NB4 (cell line): Measurements from ENCODE around the gene GNE.

Experiments
- DNase-seq: peaks from one replicate; pipeline ENCODE4 v3.0.0; 2010; ENCODE audit warnings: low read depth
- H3K4me3 ChIP-seq: one replicate; pipeline ENCODE4 v1.5.1; 2011; ENCODE audit warnings: mild to moderate bottlenecking, low read depth, low read length, moderate library complexity
- MYC ChIP-seq: IDR thresholded peaks from 2 replicates; pipeline ENCODE4 v1.6.1; 2011; ENCODE audit warnings: low read depth, low read length
- POLR2A ChIP-seq: IDR thresholded peaks from 2 replicates; pipeline ENCODE4 v1.6.1; 2011; ENCODE audit warnings: mild to moderate bottlenecking; ENCODE audit not compliant: insufficient read length; ENCODE audit errors: extremely low read depth
- TF ChIP-seq, protein P1 (sequence below): IDR thresholded peaks from 2 replicates; pipeline ENCODE4 v1.6.1; 2011; ENCODE audit warnings: low read depth, low read length
- TF ChIP-seq, protein P2 (sequence below): IDR thresholded peaks from one replicate; pipeline ENCODE4 v1.5.1; 2012; ENCODE audit warnings: low read depth, low read length

Gene GNE

DNA sequence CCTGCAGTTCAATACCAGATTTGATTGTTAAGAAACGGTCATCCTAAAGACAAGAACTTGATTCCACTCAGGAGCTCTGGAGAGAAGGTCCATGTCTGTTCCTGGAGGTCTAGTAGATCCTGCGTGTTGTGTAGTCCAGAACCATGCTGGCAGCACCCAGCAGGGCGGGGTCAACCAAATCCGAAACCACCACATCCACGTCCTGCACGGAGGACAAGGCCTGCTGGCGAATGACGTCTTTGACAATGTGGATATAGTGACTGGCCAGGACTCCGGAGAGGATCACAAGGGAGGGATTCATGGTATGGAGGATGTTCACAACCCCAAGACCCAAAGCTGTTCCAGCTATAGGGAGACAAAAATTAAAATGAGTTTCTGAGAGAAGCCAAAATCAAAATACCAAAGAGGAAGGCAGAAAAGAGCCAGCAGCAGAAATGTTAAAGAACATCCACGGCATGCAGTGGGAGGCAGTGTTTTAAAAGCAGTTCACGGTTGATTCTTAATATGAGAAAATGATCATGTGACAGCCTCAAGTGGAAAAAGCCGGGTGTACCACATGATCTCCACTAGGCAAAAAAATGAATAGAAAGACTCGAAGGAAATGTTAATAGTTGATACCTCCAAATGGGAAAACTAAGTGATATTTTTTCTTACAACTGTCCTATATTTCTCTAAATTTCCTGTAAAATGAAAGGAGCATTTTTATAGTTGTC, 40.8 kb downstream of the GNE start:
- no peak overlapping the region for H3K4me3 ChIP-seq
- no peak for DNase-seq
- no peak for TF ChIP-seq MYC

DNA sequence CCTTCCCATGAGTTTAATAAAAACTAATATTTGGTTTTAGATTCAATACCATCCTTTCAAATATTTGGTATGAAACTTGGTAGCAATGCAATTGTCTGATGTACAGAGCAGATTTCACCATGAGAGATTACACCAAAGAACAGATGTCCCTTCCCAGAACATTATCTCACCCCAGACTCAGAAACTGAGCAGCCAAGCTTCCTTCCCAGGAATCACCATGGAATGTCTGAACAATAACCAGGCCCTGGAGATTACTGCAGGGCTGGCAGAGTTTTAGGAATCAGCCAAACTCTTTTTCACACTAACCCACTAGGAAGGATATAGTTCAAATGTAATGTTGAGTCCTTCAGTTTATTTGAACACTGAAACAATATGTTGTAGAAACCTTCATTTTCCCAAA, 43.7 kb downstream of the GNE start:
- TF ChIP-seq MYC = no peak
- no peak for DNase-seq
- no peak overlapping the region for H3K4me3 ChIP-seq

DNA sequence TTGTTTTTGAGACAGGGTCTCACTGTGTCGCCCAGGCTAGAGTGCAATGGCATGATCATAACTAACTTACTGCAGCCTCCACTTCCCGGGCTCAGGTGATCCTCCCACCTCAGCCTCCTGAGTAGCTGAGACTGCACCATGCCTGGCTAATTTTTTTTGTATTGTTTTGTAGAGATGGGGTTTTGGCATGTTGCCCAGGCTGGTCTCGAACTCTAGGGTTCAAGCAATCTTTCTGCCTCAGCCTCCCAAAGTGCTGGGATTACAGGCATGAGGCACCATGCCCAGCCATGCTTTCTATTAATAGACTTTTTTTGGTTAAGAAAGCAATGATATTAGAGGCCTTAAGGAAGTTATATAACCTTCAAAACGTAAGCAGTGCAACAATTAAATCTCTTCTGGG, 44.3 kb downstream of the GNE start:
- TF ChIP-seq, protein P1, sequence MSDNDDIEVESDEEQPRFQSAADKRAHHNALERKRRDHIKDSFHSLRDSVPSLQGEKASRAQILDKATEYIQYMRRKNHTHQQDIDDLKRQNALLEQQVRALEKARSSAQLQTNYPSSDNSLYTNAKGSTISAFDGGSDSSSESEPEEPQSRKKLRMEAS = no peak
- no peak for TF ChIP-seq MYC
- TF ChIP-seq POLR2A = no peak
- no peak for DNase-seq

DNA sequence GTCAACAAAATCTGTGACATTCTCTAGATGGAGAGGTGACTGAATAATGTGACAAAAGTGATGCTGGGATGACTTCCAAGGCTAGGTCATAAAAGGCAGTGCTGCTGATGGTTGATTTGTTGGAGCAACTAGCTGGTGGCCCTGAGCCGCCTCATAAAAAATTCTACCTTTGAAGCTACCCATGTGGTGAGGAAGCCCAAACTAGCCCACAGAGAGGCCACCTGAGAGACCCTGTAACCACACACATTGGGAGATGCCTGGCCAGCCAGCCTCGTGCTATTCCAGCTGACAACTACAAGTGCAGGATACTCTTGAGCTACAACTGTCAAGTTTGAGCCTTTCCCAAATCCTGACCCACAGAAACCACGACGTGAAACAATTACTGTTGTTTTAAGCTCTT, 44.9 kb downstream of the GNE start:
- TF ChIP-seq, protein P2, sequence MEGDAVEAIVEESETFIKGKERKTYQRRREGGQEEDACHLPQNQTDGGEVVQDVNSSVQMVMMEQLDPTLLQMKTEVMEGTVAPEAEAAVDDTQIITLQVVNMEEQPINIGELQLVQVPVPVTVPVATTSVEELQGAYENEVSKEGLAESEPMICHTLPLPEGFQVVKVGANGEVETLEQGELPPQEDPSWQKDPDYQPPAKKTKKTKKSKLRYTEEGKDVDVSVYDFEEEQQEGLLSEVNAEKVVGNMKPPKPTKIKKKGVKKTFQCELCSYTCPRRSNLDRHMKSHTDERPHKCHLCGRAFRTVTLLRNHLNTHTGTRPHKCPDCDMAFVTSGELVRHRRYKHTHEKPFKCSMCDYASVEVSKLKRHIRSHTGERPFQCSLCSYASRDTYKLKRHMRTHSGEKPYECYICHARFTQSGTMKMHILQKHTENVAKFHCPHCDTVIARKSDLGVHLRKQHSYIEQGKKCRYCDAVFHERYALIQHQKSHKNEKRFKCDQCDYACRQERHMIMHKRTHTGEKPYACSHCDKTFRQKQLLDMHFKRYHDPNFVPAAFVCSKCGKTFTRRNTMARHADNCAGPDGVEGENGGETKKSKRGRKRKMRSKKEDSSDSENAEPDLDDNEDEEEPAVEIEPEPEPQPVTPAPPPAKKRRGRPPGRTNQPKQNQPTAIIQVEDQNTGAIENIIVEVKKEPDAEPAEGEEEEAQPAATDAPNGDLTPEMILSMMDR = no peak
- TF ChIP-seq, protein P1 = no peak
- TF ChIP-seq MYC = no peak
- no peak overlapping the region for H3K4me3 ChIP-seq
- no peak for DNase-seq

More for the DNA sequence above, 44.3 kb downstream of the GNE start:
- H3K4me3 ChIP-seq = no peak overlapping the region

DNA sequence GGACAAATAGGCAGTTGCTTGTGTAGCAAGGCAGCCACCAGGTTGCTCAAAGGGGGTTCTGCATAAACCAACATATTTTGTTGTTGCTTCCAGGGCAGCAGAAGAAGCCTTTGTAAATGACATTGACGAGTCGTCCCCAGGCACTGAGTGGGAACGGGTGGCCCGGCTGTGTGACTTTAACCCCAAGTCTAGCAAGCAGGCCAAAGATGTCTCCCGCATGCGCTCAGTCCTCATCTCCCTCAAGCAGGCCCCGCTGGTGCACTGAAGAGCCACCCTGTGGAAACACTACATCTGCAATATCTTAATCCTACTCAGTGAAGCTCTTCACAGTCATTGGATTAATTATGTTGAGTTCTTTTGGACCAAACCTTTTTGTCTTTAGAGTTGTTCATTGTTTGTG, 46.7 kb downstream of the GNE start:
- TF ChIP-seq, protein P2 = no peak
- TF ChIP-seq MYC (no peak), POLR2A (no peak)
- TF ChIP-seq, protein P1 = no peak

DNA sequence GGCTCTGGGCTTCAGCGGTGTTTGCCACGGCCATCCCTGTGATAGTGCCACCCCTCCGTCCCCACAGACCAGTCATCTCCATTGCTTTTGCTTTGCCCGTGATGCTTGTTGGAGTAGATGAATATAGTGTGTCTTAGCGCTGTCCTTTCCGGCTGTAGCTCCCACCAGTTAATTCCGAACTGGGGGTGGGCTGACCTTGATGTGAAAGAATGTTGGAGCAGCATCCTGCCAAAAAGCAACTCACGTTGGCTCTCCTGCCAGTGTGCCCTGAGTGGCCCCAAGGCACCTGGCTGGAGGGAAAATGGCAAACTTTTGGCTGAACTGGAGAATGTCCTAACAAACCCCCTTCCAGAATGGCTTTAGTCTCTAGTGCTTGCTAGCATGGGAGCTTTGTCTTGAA, 47.5 kb downstream of the GNE start:
- DNase-seq = no peak
- TF ChIP-seq, protein P1 = no peak
- TF ChIP-seq, protein P2 = no peak
- no peak for TF ChIP-seq POLR2A
- no peak for TF ChIP-seq MYC
- no peak overlapping the region for H3K4me3 ChIP-seq

More for the DNA sequence above, 46.7 kb downstream of the GNE start:
- H3K4me3 ChIP-seq = no peak overlapping the region
- no peak for DNase-seq

DNA sequence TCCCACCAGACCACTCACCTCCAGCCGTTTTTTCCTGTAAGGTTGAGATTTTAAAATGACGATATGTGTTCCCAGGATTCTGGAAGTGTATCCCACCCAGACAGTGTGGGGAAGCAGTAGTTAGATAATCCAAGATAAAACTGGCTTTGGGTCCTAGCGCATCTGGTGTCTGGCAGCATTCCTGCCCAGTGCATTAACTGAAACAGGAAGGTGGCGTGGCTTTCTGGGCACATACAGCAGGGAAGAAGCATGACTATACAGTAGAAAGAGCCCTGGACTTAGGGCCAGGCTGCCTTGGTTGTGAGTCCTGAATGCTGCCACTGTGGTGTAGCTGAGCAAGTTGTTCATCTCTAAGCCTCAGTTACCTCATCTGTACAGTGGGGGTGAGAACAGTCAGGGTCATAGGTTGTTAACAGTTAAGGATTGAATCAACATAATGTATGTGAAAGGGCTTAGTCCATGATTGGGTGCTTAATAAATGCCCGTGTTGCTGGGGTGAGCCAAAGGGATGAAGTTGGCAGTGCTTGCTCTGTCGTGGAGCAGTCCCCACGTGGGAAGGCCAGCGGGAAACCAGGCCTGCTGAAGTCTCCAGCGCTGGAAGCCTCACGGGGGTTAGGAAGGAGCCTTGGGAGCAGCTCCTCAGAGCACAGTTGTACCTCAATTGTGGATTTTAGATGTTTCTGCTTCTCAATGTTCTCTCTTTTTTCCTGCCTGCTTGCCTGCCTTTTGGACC, 49.6 kb downstream of the GNE start:
- no peak for TF ChIP-seq MYC
- TF ChIP-seq, protein P2 = no peak
- TF ChIP-seq, protein P1 = no peak
- TF ChIP-seq POLR2A = no peak
- no peak overlapping the region for H3K4me3 ChIP-seq
- no peak for DNase-seq
